ENCODE data around the gene HOXA2.

The HOXA2 gene

DNA sequence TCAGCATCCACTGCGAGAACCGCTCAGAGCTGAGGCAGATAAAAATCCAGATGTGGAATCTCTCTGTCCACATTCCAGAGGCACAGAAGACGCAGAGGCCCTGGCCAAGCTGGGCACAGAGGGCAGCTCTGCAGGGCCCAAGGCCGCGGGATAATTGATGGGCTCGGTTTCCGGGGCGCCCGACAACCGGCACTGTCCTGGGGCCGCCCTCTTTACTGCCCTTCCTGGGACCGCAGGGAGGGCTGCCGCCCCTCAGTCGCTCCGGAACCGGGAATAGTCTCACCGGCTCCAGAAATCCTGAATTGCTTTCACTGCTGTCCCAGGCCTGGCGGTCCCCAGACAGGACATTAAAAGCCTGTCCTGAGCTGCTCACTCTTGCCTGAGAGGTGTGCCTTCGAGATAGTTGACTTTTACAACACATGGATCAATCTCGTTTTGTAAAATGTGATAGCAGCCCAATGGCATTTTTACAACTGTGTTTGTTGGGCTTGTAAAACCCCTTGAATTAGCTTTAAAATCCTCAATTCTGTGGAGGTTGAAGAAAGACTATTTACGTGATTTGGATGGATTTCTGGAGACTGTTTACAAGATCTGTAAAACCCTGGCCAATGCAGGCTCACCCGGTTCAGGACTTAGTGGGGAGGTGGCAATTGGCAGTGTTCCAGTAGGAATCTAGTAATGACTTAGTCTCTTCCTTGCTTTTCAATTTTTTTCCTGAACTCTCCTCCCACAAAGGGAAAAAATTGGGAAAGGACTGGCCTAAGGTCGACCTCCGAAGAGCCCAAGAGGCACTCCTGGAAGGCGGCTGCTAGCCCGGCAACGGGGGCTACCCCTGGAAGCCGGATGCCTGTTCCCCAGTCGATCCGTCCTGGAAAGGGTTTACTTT, 46.5 kb upstream of the HOXA2 start (continued):
- no peak; the same call in 1 of the 2 replicates for TF ChIP-seq GLIS2 (tag by site-specific recombination; IDR thresholded peaks at IDR 0.05)
- TF ChIP-seq ZNF791 (tag by site-specific recombination; IDR thresholded peaks at IDR 0.05) = no peak
- peak; percentile 10; the same call in 1 of the 2 replicates for TF ChIP-seq ZBTB11 (tag by site-specific recombination; conservative IDR thresholded peaks at IDR 0.05; ENCODE audit: low read depth)
- TF ChIP-seq, protein P1, sequence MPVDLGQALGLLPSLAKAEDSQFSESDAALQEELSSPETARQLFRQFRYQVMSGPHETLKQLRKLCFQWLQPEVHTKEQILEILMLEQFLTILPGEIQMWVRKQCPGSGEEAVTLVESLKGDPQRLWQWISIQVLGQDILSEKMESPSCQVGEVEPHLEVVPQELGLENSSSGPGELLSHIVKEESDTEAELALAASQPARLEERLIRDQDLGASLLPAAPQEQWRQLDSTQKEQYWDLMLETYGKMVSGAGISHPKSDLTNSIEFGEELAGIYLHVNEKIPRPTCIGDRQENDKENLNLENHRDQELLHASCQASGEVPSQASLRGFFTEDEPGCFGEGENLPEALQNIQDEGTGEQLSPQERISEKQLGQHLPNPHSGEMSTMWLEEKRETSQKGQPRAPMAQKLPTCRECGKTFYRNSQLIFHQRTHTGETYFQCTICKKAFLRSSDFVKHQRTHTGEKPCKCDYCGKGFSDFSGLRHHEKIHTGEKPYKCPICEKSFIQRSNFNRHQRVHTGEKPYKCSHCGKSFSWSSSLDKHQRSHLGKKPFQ (tag by site-specific recombination; IDR thresholded peaks at IDR 0.05) = 0 out of 2 replicates have a peak, but pooled peaks have one; percentile 37
- TF ChIP-seq, protein P2, sequence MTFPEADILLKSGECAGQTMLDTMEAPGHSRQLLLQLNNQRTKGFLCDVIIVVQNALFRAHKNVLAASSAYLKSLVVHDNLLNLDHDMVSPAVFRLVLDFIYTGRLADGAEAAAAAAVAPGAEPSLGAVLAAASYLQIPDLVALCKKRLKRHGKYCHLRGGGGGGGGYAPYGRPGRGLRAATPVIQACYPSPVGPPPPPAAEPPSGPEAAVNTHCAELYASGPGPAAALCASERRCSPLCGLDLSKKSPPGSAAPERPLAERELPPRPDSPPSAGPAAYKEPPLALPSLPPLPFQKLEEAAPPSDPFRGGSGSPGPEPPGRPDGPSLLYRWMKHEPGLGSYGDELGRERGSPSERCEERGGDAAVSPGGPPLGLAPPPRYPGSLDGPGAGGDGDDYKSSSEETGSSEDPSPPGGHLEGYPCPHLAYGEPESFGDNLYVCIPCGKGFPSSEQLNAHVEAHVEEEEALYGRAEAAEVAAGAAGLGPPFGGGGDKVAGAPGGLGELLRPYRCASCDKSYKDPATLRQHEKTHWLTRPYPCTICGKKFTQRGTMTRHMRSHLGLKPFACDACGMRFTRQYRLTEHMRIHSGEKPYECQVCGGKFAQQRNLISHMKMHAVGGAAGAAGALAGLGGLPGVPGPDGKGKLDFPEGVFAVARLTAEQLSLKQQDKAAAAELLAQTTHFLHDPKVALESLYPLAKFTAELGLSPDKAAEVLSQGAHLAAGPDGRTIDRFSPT (tag by site-specific recombination; IDR thresholded peaks at IDR 0.05) = no peak
- no peak for TF ChIP-seq ZNF416 (tag by site-specific recombination; IDR thresholded peaks at IDR 0.05)
- no peak for TF ChIP-seq ZNF792 (tag by site-specific recombination; IDR thresholded peaks at IDR 0.05)
- TF ChIP-seq KLF10 (tag by site-specific recombination; IDR thresholded peaks at IDR 0.05) = peak; percentile 22; the same call in 1 of the 2 replicates
- TF ChIP-seq MEIS1 (CRISPR knock-in tag; IDR thresholded peaks at IDR 0.05; ENCODE audit: borderline replicate concordance) = no peak
- no peak for TF ChIP-seq ZNF157 (tag by site-specific recombination; IDR thresholded peaks at IDR 0.05)
- no peak for TF ChIP-seq ZFP69B (tag by site-specific recombination; IDR thresholded peaks at IDR 0.05)
- TF ChIP-seq BCL11B (tag by site-specific recombination; IDR thresholded peaks at IDR 0.05; ENCODE audit: low read depth) = 0 out of 2 replicates have a peak, but pooled peaks have one; percentile 31
- no peak; the same call in 1 of the 2 replicates for TF ChIP-seq GLIS1 (tag by site-specific recombination; IDR thresholded peaks at IDR 0.05)
- TF ChIP-seq ZBTB20 (tag by site-specific recombination; IDR thresholded peaks at IDR 0.05) = peak; percentile 10; the same call in 1 of the 2 replicates
- TF ChIP-seq IKZF3 (tag by site-specific recombination; IDR thresholded peaks at IDR 0.05) = peak; percentile 85
- TF ChIP-seq ZNF449 (tag by site-specific recombination; IDR thresholded peaks at IDR 0.05) = peak; percentile 64; the same call in 1 of the 2 replicates
- TF ChIP-seq KLF9 (tag by site-specific recombination; IDR thresholded peaks at IDR 0.05; ENCODE audit: low read depth) = peak; percentile 17; the same call in 1 of the 2 replicates

Data from HEK293 (cell line).